Dendritic cell treated with granulocyte-macrophage colony-stimulating factor and Interleukin-4, amounts not matched to agents 40 ng/mL and 50 ng/mL, for 4 days (primary cell): Measurements from ENCODE around the gene USP46.

Experiments
- H3K27ac Mint-ChIP-seq: one replicate; pipeline ENCODE4 v1.8.0; 2022; ENCODE audit warnings: mild to moderate bottlenecking, mixed read lengths
- H3K27me3 Mint-ChIP-seq: one replicate; pipeline ENCODE4 v1.8.0; 2022; ENCODE audit warnings: mild to moderate bottlenecking, mixed read lengths
- H3K36me3 Mint-ChIP-seq: one replicate; pipeline ENCODE4 v1.8.0; 2022; ENCODE audit warnings: low read depth, mixed read lengths
- H3K4me1 Mint-ChIP-seq: one replicate; pipeline ENCODE4 v1.8.0; 2022; ENCODE audit warnings: low read depth, mixed read lengths
- H3K4me3 Mint-ChIP-seq: one replicate; pipeline ENCODE4 v1.8.0; 2022; ENCODE audit warnings: mild to moderate bottlenecking, moderate library complexity, mixed read lengths
- H3K9me3 Mint-ChIP-seq: one replicate; pipeline ENCODE4 v1.8.0; 2022; ENCODE audit warnings: mixed read lengths
- intact Hi-C: fragments of 100-400 bp; cut with micrococcal nuclease; formaldehyde crosslinking; loops from one replicate; pipeline ENCODE4 v1.15.0; 2022

The USP46 gene

GRCh38 chr4:52566136-52567031 lies 92.7 kb downstream of the USP46 start:
- H3K36me3 Mint-ChIP-seq, result no peaks in the 10 kb centered on the region
- H3K27ac Mint-ChIP-seq, result no peak overlapping the region
- no peak overlapping the region for H3K4me3 Mint-ChIP-seq
- no peaks in the 10 kb centered on the region for H3K27me3 Mint-ChIP-seq
- H3K9me3 Mint-ChIP-seq, result peaks cover 12% of the 10 kb centered on the region
- intact Hi-C loops, result no loop called here
- H3K4me1 Mint-ChIP-seq, result no peaks in the 10 kb centered on the region

DNA sequence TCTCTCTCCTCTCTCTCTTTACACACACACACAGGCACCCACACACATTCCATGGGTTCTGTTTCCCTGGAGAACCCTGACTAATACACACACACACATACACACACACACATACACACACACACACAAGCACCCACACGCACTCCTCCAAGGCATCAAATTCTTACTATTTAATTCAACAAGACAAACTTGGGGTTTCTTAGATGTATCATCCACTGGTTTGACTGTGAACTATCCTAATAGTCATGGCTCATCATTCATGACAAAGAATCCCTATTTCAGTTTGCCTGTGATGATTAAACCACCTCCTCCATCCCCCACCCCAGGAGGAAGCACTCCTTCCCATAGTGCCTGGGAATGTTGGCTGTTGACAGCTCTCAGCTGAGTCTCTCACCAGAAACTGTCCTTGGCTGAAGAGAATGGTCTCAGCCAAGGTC lies 98.2 kb downstream of the USP46 start:
- Mint-ChIP-seq H3K4me3 (no peak overlapping the region), H3K4me1 (no peaks in the 10 kb centered on the region), H3K27me3 (no peaks in the 10 kb centered on the region), H3K27ac (no peak overlapping the region), H3K9me3 (peaks cover 12% of the 10 kb centered on the region), H3K36me3 (no peaks in the 10 kb centered on the region)
- intact Hi-C loops, result no loop called here

DNA sequence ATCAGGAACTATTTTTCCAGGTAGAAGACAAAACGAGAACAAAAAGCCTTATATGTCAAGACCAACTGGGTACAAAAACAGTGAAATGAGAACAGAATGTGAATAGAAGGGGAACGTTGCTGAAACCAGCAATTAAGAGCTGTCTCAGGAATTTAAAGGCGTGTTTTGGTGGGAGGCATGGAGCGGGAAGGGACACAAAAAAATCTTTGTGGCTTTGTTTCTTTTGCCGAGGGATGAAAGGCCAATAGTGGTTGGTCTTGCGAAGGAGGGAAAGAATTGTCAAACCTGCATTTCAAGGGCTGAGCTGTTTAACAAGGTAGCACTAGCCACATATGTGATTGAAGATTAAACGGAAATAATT lies 103.8 kb downstream of the USP46 start:
- Mint-ChIP-seq H3K9me3 (no peaks in the 10 kb centered on the region), H3K4me1 (no peaks in the 10 kb centered on the region), H3K36me3 (no peaks in the 10 kb centered on the region), H3K27ac (no peak overlapping the region), H3K27me3 (no peaks in the 10 kb centered on the region), H3K4me3 (no peak overlapping the region)
- intact Hi-C loops, result no loop called here

GRCh38 chr4:52554612-52555355 lies 104.3 kb downstream of the USP46 start:
- Mint-ChIP-seq H3K36me3 (no peaks in the 10 kb centered on the region), H3K4me1 (no peaks in the 10 kb centered on the region), H3K27me3 (no peaks in the 10 kb centered on the region), H3K9me3 (no peaks in the 10 kb centered on the region), H3K27ac (no peak overlapping the region), H3K4me3 (no peak overlapping the region)
- intact Hi-C loops, result no loop called here

DNA sequence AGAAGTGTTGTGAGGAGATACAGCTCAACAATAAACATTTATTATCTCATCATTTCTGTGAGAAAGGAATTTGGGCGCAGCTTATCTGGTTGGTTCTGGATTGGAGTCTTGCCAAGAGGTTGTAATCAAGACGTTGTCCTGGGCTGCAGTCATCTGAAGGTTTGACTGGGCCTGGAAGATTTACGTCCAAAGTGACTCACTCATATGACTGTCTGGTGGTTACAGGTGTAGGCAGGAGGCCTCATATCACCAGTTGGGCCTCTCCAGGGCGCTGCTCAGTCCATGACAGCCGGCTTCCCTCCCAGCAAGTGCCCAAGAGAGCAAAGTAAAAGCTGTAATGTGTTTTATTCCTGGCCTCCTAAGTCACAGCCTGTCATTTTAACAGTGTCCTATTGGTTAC lies 106.3 kb downstream of the USP46 start:
- no peaks in the 10 kb centered on the region for H3K27me3 Mint-ChIP-seq
- H3K27ac Mint-ChIP-seq, result no peak overlapping the region
- H3K9me3 Mint-ChIP-seq, result no peaks in the 10 kb centered on the region
- intact Hi-C loops, result no loop called here
- no peaks in the 10 kb centered on the region for H3K4me1 Mint-ChIP-seq
- no peaks in the 10 kb centered on the region for H3K36me3 Mint-ChIP-seq
- H3K4me3 Mint-ChIP-seq, result no peak overlapping the region

DNA sequence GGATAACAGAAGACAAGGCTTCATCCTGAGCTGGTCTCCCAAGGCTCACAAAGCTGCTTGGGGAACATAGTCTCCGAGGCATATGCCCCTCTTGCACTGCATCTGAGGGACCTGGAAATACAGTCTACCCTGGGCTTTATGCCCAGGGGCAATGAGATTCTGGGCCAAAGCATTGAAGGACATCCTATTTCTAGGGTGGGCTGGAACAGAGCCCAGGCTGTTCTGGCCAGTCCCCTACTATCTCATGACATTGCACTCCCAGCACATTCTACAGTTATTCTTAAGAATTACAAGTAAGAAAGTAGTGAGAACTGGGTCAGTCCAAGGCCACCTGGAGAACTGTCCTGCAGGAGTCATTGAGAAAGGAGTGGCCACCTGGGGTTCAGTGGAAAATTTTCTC lies 107.6 kb downstream of the USP46 start:
- Mint-ChIP-seq H3K27me3 (no peaks in the 10 kb centered on the region), H3K4me1 (no peaks in the 10 kb centered on the region), H3K27ac (no peak overlapping the region), H3K9me3 (no peaks in the 10 kb centered on the region), H3K36me3 (no peaks in the 10 kb centered on the region), H3K4me3 (no peak overlapping the region)
- intact Hi-C loops, result no loop called here

DNA sequence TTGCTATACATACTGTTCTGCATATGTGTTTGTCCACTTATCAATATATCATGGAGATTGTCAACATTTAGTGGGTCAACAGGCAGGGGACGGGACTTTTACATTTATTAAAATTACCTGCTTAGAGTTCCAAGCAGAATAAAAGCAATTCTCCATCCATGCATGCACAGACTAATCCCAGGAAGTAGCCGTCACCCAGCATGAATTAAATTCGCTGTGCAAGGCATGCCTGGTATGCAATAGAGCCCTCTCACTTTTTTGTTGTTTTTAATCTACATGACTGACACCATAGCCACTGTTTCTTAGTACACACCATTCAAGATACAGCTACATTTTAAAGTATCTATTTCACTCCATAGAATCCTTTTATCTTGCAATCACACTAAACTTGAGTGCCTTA lies 108.9 kb downstream of the USP46 start:
- H3K36me3 Mint-ChIP-seq, result no peaks in the 10 kb centered on the region
- no peak overlapping the region for H3K27ac Mint-ChIP-seq
- no peaks in the 10 kb centered on the region for H3K27me3 Mint-ChIP-seq
- H3K4me3 Mint-ChIP-seq, result no peak overlapping the region
- intact Hi-C loops, result no loop called here
- H3K4me1 Mint-ChIP-seq, result no peaks in the 10 kb centered on the region
- no peaks in the 10 kb centered on the region for H3K9me3 Mint-ChIP-seq

GRCh38 chr4:52548818-52549570 lies 110.1 kb downstream of the USP46 start:
- H3K27ac Mint-ChIP-seq, result no peak overlapping the region
- no peaks in the 10 kb centered on the region for H3K36me3 Mint-ChIP-seq
- H3K4me1 Mint-ChIP-seq, result no peaks in the 10 kb centered on the region
- no peaks in the 10 kb centered on the region for H3K27me3 Mint-ChIP-seq
- no peak overlapping the region for H3K4me3 Mint-ChIP-seq
- intact Hi-C loops, result loop anchor here (5.0 kb wide), 1 partner anchor 1683 kb away; no protein-coding TSS in a partner anchor
- H3K9me3 Mint-ChIP-seq, result no peaks in the 10 kb centered on the region

- Mint-ChIP-seq H3K4me1 (no peaks in the 10 kb centered on the region), H3K36me3 (no peaks in the 10 kb centered on the region), H3K9me3 (no peaks in the 10 kb centered on the region), H3K4me3 (no peak overlapping the region), H3K27ac (no peak overlapping the region), H3K27me3 (no peaks in the 10 kb centered on the region)
- intact Hi-C loops, result loop anchor here (5.0 kb wide), 1 partner anchor 1686 kb away; no protein-coding TSS in a partner anchor
These were observed 112.7 kb downstream of the USP46 start for GRCh38 chr4:52546449-52546848.

DNA sequence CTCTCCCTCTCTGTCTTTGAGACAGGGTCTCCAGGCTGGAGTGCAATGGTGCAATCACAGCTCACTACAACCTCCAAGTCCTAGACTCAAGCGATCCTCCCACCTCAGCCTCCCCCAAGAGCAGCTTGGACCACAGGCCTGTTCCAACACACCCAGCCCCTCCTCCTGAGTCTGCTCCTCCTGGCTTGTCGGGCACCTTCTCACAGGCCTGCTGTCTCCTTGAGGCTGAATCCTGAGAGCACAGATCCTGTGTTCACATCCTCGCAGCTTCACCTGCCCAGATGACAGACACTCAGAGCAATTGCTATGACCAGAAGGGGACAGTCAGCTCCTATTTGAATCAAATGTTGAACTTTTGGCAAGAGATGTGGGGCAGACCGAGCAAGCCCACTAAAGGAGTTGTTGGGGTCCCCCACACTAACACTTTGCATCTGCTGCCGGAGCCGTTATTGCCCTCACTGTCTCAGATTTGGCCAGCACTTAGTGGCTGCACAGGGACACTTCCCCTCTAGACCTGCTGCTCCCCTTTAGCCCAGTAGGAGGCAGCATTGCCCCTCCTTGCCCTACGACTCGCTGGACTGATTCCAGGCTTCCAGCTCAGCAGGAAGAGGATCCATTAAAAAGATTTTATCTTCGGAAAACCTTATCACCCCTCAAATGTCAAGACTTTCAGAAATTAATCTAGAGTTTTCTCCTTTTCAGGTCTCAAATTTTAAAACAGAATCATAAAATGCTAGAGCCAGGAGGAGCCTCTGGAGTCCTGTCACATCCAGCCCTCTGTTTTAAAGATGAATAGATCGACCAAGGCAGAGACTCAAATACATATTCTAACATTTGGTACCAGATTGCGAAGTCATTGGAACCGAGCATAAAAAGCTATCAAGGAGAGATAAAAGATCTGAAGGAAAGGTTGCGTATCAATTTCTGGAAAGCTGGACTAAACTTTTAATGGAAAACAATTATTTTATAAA lies 113.7 kb downstream of the USP46 start:
- H3K27me3 Mint-ChIP-seq, result no peaks in the 10 kb centered on the region
- H3K4me1 Mint-ChIP-seq, result no peaks in the 10 kb centered on the region
- H3K9me3 Mint-ChIP-seq, result no peaks in the 10 kb centered on the region
- no peak overlapping the region for H3K4me3 Mint-ChIP-seq
- no peaks in the 10 kb centered on the region for H3K36me3 Mint-ChIP-seq
- H3K27ac Mint-ChIP-seq, result no peak overlapping the region
- intact Hi-C loops, result loop anchor here (2.0 to 5.0 kb wide), 2 partner anchors 437 to 1687 kb away; no protein-coding TSS in a partner anchor
